ENCODE measurements around the gene NHS.

Gene NHS

GRCh38 chrX:17459661-17460060 lies 84.7 kb downstream of the NHS start:
- no peak for TF ChIP-seq CTCF (IDR thresholded peaks at IDR 0.05; ENCODE audit: borderline replicate concordance, control extremely low read depth, extremely low read depth, insufficient read depth, missing control alignments)
- no peak for DNase-seq (ENCODE audit: low spot score)
- in situ Hi-C loops (cut with MboI; ENCODE audit: low sequenced_read_pairs, unreplicated experiment), result no loop called here

DNA sequence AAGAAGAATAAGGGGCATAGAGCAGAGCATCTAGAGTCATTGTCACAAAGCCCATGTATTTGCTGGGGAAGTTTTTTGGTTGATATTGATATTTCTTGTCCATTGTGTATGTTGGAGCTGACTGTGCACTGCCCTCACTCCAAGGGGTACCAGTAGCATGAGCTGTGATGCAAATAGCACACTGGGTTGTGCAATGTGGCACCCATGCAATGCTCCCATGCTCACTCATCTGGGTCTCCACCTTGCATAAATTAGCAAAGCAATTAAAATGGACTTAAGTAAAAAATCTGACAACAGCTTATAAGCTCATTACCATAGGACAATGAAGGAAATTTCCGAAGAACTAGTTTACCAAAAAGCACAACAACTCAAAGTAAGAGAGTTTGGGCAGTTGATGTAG lies 87.9 kb downstream of the NHS start:
- DNase-seq (ENCODE audit: low spot score), result no peak
- in situ Hi-C loops (cut with MboI; ENCODE audit: low sequenced_read_pairs, unreplicated experiment), result no loop called here
- no peak for TF ChIP-seq CTCF (IDR thresholded peaks at IDR 0.05; ENCODE audit: borderline replicate concordance, control extremely low read depth, extremely low read depth, insufficient read depth, missing control alignments)

- no peak for TF ChIP-seq CTCF (IDR thresholded peaks at IDR 0.05; ENCODE audit: borderline replicate concordance, control extremely low read depth, extremely low read depth, insufficient read depth, missing control alignments)
- in situ Hi-C loops (cut with MboI; ENCODE audit: low sequenced_read_pairs, unreplicated experiment), result no loop called here
- DNase-seq (ENCODE audit: low spot score), result no peak
Observed at GRCh38 chrX:17464194-17464593, 89.2 kb downstream of the NHS start.

- no peak for TF ChIP-seq CTCF (IDR thresholded peaks at IDR 0.05; ENCODE audit: borderline replicate concordance, control extremely low read depth, extremely low read depth, insufficient read depth, missing control alignments)
- in situ Hi-C loops (cut with MboI; ENCODE audit: low sequenced_read_pairs, unreplicated experiment), result no loop called here
- DNase-seq (ENCODE audit: low spot score), result no peak
Observed at GRCh38 chrX:17465201-17465600, 90.2 kb downstream of the NHS start.

- TF ChIP-seq CTCF (IDR thresholded peaks at IDR 0.05; ENCODE audit: borderline replicate concordance, control extremely low read depth, extremely low read depth, insufficient read depth, missing control alignments), result no peak
- DNase-seq (ENCODE audit: low spot score), result no peak
- in situ Hi-C loops (cut with MboI; ENCODE audit: low sequenced_read_pairs, unreplicated experiment), result no loop called here
Observed at GRCh38 chrX:17465802-17466201, 90.8 kb downstream of the NHS start.

DNA sequence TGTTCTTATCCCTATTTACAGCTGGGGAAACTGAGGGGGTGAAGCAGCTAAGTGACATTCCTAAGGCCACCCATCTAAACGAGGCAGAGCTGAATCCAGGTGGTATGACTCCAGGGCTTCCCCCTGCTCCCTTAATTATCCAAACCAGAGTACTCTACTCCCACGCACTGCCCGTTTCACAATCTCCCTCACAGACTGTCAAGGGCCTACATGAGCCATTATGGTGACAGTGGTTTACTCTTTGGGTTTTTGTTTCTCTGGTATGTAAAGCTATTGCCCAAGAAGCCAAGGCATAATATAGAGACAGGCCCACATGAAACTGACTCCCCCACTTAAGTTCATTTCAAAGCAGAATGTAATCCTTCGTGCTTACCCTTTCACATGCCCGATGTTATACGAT lies 95.1 kb downstream of the NHS start:
- in situ Hi-C loops (cut with MboI; ENCODE audit: low sequenced_read_pairs, unreplicated experiment), result no loop called here
- no peak for TF ChIP-seq CTCF (IDR thresholded peaks at IDR 0.05; ENCODE audit: borderline replicate concordance, control extremely low read depth, extremely low read depth, insufficient read depth, missing control alignments)
- no peak for DNase-seq (ENCODE audit: low spot score)

DNA sequence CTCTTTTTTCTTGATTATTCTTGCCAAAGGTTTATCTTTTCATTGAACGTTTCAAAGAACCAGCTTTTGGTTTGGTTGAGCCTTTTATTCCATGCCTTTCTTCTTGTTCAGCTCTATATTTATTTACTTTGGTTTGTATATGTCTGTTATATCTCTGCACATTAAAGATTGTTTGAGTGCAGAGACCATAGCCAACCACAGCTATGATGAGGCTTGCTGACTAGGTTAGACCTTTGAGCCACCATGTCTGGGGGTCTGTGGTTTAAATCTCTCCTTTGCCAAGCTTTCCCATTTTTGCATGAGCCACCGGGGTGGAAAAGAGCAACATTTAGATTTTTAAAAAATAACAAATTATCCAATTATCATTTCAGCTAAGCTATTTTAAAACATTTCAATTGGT lies 96.1 kb downstream of the NHS start:
- in situ Hi-C loops (cut with MboI; ENCODE audit: low sequenced_read_pairs, unreplicated experiment), result no loop called here
- DNase-seq (ENCODE audit: low spot score), result no peak
- no peak for TF ChIP-seq CTCF (IDR thresholded peaks at IDR 0.05; ENCODE audit: borderline replicate concordance, control extremely low read depth, extremely low read depth, insufficient read depth, missing control alignments)

Measured in GM13976 (cell line).